DMS 273 treated with DMSO at 0.1 percent for 48 hours (cell line): ENCODE measurements around the gene PAK6.

Source experiments
- DNase-seq: peaks from one replicate; lab custom pipeline; 2025; lab: John Stamatoyannopoulos, UW

Gene PAK6

DNA sequence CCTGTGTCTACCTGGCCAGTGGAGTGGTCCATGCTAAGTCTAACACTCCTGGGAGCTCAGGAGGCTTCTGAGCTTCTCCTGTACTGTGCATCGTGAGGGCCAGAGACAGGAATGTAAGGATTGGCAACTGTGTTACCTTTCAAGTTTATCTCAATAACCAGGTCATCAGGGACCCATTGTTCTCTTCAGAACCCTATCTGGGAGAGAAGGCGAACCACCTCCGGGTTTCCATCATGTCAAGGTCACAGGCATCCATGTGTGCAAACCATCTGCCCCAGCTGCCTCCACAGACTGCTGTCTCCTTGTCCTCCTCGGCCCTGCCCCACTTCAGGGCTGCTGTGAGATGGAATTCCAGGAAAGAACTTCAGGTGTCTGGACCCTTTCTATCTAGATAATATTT is 38.1 kb downstream of the PAK6 start:
- no peak for DNase-seq

GRCh38 chr15:40277471-40277870 is 38.6 kb downstream of the PAK6 start:
- no peak for DNase-seq

DNA sequence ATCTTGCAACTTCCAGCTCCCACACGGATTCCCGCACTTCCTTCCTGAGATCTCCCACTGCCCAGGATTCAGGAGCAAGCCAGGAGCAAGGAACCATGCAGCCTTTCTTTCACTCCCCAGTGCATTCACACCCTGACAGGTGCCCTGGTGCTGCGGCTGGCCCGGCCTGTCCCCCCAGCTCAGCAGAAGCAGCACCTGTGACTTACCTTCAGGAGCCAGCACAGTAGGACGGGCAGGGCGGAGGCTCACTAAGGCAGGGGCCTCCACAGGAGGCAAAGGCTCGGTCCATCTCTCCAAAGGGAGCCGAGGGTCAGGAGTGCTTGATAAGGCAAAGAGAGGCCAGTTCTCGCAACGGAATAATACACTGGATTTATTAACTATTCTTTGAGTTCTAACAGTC is 39.2 kb downstream of the PAK6 start:
- DNase-seq: no peak

GRCh38 chr15:40279437-40280141 is 40.7 kb downstream of the PAK6 start:
- DNase-seq: no peak

GRCh38 chr15:40280260-40281056 is 41.6 kb downstream of the PAK6 start:
- DNase-seq: no peak

GRCh38 chr15:40281057-40281800 is 42.4 kb downstream of the PAK6 start:
- no peak for DNase-seq

DNA sequence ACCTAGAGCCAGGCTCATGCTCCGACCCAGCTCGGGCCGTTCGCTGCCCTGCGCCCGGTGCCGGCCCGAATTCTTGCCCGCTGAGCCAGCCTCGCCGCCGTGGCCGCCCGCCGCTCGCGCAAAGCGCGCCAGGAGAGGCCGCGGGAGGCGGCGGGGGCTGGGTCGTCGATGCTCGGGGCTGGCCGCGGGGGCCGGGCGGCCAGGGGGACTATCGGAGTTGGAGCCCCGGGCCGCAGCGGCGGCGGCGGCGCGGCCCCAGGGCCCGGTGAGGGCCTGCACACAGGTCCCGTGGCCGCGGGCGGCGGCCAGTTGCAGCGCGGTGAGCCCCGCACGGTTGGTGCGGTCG is 42.9 kb downstream of the PAK6 start:
- no peak for DNase-seq

- DNase-seq: no peak
Measured at GRCh38 chr15:40282147-40282868, 43.4 kb downstream of the PAK6 start.

DNA sequence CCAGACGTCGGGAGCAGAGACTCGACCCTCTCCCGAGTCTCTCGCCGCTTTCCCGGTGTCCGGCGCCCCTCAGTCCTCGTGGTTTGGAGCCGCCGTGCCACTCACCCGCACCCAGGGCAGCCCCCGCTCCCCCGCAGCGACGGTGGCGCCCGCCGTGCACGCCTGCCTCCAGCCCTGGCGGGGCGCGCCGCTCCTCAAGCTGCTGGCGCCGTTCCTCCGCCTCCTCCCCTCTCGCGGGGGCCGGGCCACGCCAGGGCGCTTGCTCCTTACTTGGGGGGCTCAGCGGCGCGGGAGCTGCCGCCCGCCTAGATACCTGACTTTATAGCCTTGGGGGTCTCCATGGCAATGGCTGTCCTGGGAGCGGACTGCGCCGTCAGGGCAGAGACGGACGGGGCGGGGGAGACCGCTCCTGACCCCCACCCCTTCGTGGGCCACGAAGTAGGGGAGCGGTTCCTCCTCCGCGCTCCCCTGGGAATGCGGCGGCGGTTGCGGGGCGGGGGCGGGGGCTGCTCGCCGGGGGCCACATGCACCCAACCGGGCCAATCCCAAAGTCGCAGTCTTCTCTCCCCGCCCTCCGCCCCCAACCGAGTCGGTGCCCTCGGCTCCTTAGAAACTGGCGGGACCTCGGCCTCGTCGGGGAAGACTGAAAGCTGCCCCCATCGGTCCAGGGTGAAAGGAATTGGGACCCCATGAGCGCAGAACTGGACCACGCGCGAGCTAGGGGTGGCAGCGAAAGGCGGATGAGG is 44.2 kb downstream of the PAK6 start, which contains the start of gene ANKRD63:
Gene ANKRD63 (minus strand): TSS at position 196 of the 746 bp plus-strand sequence. CDS start 478 bp downstream, outside the sequence.
- DNase-seq: no peak

DNA sequence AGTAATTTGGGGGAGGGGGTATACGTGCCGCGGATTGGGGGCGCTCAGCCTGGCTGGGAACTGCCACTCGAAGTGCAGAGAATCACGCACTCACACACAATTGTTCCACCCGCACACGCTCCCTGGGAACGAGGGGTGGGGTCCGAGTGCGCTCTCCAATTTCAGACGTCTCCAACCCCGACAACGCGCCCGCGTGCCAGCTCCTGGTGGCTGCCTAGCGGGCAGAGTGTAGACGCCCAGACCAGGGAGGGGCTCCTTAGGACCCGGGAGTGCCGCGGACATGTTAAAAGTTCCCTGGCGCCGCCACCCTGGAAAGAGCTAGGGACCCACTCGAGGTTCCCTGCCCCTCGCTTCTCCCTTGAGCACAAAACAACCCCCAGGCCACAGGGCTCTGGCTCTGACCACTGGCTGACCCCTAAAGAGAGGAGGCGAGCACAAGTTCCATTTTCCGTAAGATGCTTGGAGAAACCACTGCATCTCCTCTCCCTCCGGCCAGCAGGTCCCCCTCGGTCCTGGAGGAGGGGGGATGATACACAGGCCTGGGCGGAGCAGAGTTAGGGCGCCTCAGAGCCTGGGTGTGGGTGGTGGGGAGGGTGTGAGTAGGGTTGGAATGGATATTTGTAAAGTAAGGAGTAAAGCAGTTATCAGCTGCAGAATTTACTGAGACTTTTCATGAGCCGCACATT is 44.9 kb downstream of the PAK6 start:
- DNase-seq: no peak

DNA sequence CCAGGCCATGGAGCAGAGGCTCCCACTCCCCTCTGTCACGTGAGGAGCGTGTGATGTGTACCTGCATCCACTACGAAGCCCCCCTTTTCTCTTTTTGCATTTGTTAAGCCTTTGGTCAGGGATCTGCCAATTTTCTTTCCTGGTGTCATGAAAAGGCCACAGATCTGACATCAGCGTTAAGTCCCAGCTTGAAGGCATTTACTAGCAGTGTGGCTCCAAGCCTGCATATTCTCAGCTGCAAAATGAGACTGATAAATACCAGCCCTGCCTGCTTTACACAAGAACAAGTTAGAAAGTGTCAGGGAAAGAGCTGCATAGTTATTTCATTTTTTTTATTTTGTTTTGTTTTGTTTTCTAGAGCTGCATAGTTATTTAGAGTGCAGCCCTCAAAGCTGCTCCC is 46.3 kb downstream of the PAK6 start:
- DNase-seq: no peak

GRCh38 chr15:40285554-40286011 is 46.7 kb downstream of the PAK6 start:
- DNase-seq: no peak

GRCh38 chr15:40286061-40286532 is 47.2 kb downstream of the PAK6 start:
- DNase-seq: no peak

GRCh38 chr15:40286794-40287193 is 47.9 kb downstream of the PAK6 start:
- DNase-seq: no peak

GRCh38 chr15:40287505-40287904 is 48.6 kb downstream of the PAK6 start:
- DNase-seq: no peak

DNA sequence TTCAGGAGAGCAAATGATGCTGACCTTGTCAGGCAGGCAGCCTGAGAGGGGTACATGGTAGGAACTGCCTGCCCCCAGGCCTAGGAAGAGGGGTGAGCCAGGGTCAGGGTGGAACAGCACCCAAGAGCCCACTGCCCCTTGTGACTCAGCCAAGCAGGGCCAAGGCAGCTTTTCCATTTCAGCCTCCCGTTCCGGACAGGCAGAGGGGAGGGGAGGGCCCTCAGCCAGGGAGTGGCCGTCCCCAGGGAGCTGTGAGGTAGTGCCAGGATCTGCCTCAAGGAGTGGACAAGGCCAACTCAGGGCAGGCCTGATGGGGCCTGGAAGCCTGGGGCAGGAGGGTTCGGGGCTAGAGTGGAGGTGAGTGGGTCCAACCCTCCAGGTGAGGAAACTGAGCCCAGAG is 49.1 kb downstream of the PAK6 start:
- DNase-seq: no peak

DNA sequence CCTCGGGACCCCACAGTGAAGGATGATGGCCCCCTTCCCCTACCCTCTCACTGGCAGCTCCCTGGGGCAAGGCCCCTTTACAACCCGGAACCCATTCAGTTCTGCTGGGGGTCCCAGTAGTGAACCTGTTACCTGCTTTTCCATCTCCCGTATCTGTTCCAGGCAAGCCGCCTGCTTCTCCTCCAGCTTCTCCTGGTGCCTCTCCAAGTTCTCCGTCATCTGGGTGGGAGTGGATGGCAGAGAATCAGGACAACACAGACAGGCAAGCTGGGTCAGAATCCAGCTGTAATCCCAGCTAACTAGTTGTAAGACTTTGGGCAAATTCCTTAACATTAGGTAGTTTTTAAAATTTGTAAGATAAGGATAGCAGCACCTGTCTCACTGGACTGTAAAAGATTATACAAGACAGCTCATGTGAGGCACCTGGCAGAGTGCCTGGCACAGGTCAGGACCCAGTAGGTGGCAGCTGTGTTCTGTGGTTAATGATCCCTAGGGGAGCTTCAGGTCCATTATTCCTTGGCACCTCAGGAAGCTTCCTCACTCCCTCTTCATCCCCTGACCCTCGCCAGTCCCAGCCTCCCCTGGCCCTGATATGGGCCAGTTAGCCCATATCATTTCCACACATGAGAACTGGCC is 50.4 kb downstream of the PAK6 start:
- DNase-seq: no peak

DNA sequence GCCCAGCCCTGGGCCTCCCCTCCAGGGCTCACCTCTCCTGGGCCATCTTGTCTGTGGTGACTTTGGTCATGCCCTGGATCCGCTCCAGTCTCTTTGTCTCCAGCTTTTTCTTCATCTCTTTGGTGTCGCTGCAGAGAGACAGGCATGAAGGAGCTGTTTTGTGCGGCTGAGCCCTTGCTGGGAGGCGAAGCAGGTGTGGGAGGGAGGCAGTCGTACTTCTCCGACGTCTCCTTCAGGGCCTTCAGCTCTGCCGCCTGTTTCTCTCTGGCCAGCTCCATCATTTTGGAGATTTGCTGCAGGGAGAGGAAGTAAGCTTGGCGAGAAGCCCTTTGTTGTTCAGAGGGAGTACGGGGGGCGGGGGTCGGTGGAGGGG is 51.7 kb downstream of the PAK6 start:
- DNase-seq: no peak

DNA sequence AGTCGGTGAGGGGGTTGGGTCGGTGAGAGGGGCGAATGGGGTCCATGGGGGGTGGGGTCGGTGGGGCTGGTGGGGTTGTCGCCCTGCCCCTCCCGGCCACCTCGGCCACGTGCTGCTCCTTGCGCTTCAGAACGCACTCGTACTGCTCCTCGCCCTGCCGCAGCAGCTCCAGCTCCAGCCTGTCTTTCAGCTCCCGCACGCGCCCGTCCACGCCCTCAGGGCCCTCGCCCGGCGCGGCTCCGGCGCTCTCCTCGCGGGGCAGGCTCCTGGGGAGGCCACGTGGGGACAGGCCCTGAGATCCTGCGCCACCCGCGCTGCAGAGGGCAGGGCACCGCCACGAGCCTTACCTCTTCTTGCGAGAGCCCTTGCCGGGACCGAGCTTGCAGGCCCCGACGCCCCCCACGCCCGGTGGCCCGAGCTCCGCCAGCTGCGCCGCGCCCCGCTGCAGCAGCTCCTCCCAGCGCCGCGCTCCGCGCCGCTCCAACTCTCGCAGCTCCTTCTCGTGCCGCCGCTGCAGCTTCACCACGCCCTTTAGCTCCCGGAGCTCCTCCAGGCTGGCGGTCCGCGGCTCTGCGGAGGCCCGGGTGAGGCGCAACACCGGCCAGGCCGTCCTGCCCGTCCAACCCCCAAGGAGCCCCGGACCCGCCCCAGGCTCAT is 52.2 kb downstream of the PAK6 start:
- DNase-seq: no peak

- no peak for DNase-seq
Measured at GRCh38 chr15:40292246-40292645, 53.4 kb downstream of the PAK6 start.
